Loucy (cell line): Measurements from ENCODE around the gene POLA1.

ENCODE experiments used
- H2AFZ ChIP-seq: fragments of 200-600 bp; sonication (generic); 2 replicates; pipeline ENCODE4 v1.6.0; 2016; ENCODE audit warnings: antibody characterized with exemption, mild to moderate bottlenecking, low read length, moderate library complexity
- H3F3A ChIP-seq: fragments of 200-600 bp; 2 replicates; pipeline ENCODE4 v1.6.0; 2016; ENCODE audit warnings: antibody characterized with exemption, low read depth, mild to moderate bottlenecking
- H3K27me3 ChIP-seq: fragments of 200-600 bp; sonication (generic); 2 replicates; pipeline ENCODE4 v1.6.1; 2014; ENCODE audit warnings: low read length, mild to moderate bottlenecking; ENCODE audit not compliant: insufficient read depth, poor library complexity, severe bottlenecking
- H3K36me3 ChIP-seq: fragments of 200-600 bp; sonication (generic); 2 replicates; pipeline ENCODE4 v1.6.1; 2016; ENCODE audit warnings: low read length; ENCODE audit not compliant: insufficient read depth
- H3K4me1 ChIP-seq: fragments of 200-600 bp; sonication (generic); 2 replicates; pipeline ENCODE4 v1.5.1; 2014; ENCODE audit warnings: low read length, mild to moderate bottlenecking; ENCODE audit not compliant: insufficient read depth, poor library complexity, severe bottlenecking
- H3K4me2 ChIP-seq: fragments of 200-600 bp; sonication (generic); 2 replicates; pipeline ENCODE4 v1.6.0; 2014; ENCODE audit warnings: antibody characterized with exemption, low read length, low read depth, mild to moderate bottlenecking; ENCODE audit not compliant: poor library complexity, severe bottlenecking
- H3K4me3 ChIP-seq: fragments of 200-600 bp; sonication (generic); 2 replicates; pipeline ENCODE4 v1.5.1; 2014; ENCODE audit warnings: low read length, mild to moderate bottlenecking, mixed read lengths; ENCODE audit not compliant: poor library complexity, severe bottlenecking
- H3K79me2 ChIP-seq: fragments of 200-600 bp; sonication (generic); 2 replicates; pipeline ENCODE4 v1.6.1; 2014; ENCODE audit warnings: low read length; ENCODE audit not compliant: insufficient read depth
- H3K9ac ChIP-seq: fragments of 200-600 bp; sonication (generic); 2 replicates; pipeline ENCODE4 v1.6.0; 2014; ENCODE audit warnings: mild to moderate bottlenecking, low read depth, low read length, moderate library complexity; ENCODE audit not compliant: poor library complexity, severe bottlenecking
- H3K9me2 ChIP-seq: fragments of 200-600 bp; sonication (generic); replicated peaks from 2 replicates; pipeline ENCODE4 v1.6.1; 2016; ENCODE audit warnings: low read depth, low read length, mixed read lengths
- H3K9me3 ChIP-seq: fragments of 200-600 bp; sonication (generic); 2 replicates; pipeline ENCODE4 v1.6.1; 2014; ENCODE audit warnings: mild to moderate bottlenecking, antibody characterized with exemption, low read length, low read depth; ENCODE audit not compliant: insufficient read depth
- H4K20me1 ChIP-seq: fragments of 200-600 bp; sonication (generic); 2 replicates; pipeline ENCODE4 v1.6.0; 2014; ENCODE audit warnings: antibody characterized with exemption, low read length, mild to moderate bottlenecking; ENCODE audit not compliant: insufficient read depth, poor library complexity, severe bottlenecking
- CTCF ChIP-seq: fragments of 200-600 bp; sonication (generic); conservative IDR thresholded peaks from 2 replicates; pipeline ENCODE4 v1.5.1; 2014; ENCODE audit warnings: mild to moderate bottlenecking, antibody characterized with exemption, low read length
- EZH2phosphoT487 ChIP-seq: fragments of 200-600 bp; IDR thresholded peaks from 2 replicates; pipeline ENCODE4 v1.6.1; 2018; ENCODE audit warnings: antibody characterized with exemption, mild to moderate bottlenecking, moderate library complexity, borderline replicate concordance

Gene POLA1

DNA sequence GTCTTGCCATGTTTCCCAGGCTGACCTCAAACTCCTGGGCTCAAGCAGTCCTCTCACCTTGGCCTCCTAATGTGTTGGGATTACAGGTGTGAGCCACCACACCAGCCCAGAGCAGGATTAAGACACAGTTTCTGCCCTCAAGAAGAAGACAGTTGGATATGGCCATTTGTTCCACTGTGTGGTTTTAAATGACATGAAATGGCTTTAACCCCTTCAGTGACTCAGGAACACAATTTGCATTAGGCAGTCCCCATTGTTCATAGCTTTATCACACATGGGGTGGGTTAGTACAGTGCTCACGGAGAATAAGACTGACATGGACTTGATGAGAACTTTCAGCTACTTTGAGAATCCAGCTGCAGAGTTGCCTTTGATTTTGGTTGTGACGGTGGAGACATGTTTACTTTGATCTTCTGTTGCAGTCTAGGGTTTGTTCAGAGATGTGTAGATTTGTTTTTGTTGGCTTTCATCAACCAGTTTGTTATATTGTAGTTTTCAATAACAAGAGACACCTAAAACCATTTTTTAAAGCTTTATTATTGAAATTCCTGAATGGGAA, 261.7 kb downstream of the POLA1 start:
- Histone ChIP-seq H3K9me2 (no peaks in the 10 kb centered on the region), H3K36me3 (no peaks in the 10 kb centered on the region), H3K4me2 (no peak overlapping the region), H3K27me3 (no peaks in the 10 kb centered on the region), H3F3A (no peaks in the 10 kb centered on the region), H3K4me3 (no peak overlapping the region), H3K79me2 (no peaks in the 10 kb centered on the region), H3K4me1 (no peaks in the 10 kb centered on the region), H3K9me3 (no peaks in the 10 kb centered on the region), H3K9ac (no peak overlapping the region), H2AFZ (no peak overlapping the region), H4K20me1 (no peaks in the 10 kb centered on the region)
- TF ChIP-seq EZH2phosphoT487 = no peak
- TF ChIP-seq CTCF = no peak

DNA sequence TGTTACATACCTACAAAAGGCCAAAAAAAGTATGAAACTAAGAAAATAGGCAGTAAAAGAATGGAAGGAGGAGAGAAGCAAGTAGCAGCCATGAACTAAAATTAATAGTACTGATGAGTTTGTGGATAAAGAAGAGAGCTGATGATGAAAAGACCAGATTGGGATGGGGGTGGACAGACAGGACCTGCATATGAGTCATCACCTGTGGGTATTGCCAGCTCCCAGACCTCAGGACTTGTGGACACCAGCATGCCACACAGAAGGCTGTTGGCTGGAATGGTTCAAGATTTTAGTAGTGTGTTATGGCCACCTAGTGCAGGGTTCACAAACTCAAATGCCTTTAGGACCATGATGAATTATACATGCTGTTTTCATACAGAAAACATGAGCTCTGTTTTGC, 263.1 kb downstream of the POLA1 start:
- Histone ChIP-seq H3K9me3 (no peaks in the 10 kb centered on the region), H3K9ac (no peak overlapping the region), H2AFZ (no peak overlapping the region), H3K4me1 (no peaks in the 10 kb centered on the region), H3K79me2 (no peaks in the 10 kb centered on the region), H3F3A (no peaks in the 10 kb centered on the region), H3K27me3 (no peaks in the 10 kb centered on the region), H3K36me3 (no peaks in the 10 kb centered on the region), H3K9me2 (no peaks in the 10 kb centered on the region), H4K20me1 (no peaks in the 10 kb centered on the region), H3K4me2 (no peak overlapping the region), H3K4me3 (no peak overlapping the region)
- TF ChIP-seq CTCF = no peak
- TF ChIP-seq EZH2phosphoT487 = no peak

- no peaks in the 10 kb centered on the region for H3K79me2 ChIP-seq
- H3K9ac ChIP-seq = no peak overlapping the region
- H3K36me3 ChIP-seq = no peaks in the 10 kb centered on the region
- no peaks in the 10 kb centered on the region for H3K9me3 ChIP-seq
- H4K20me1 ChIP-seq = no peaks in the 10 kb centered on the region
- H2AFZ ChIP-seq = no peak overlapping the region
- H3K4me1 ChIP-seq = no peaks in the 10 kb centered on the region
- H3K9me2 ChIP-seq = no peaks in the 10 kb centered on the region
- no peaks in the 10 kb centered on the region for H3F3A ChIP-seq
- no peak for TF ChIP-seq EZH2phosphoT487
- TF ChIP-seq CTCF = no peak
- H3K4me2 ChIP-seq = no peak overlapping the region
- H3K27me3 ChIP-seq = no peaks in the 10 kb centered on the region
- no peak overlapping the region for H3K4me3 ChIP-seq
Observed at GRCh38 chrX:24961809-24962208, 268.1 kb downstream of the POLA1 start.
